Activated CD4-positive, alpha-beta T cell treated with anti-CD3 and anti-CD28 coated beads, Interleukin-10, Interleukin-2, amounts not matched to agents 100 ng/mL and 50 ng/mL, durations not matched to agents 16 hours and 8 hours (primary cell): ENCODE data around the gene DNAJB8.

Experiments
- DNase-seq: peaks from one replicate; pipeline ENCODE4 v3.0.0-alpha.2; 2020

The DNAJB8 gene

GRCh38 chr3:128493570-128494366 lies 27.1 kb upstream of the DNAJB8 start:
- no peak for DNase-seq

DNA sequence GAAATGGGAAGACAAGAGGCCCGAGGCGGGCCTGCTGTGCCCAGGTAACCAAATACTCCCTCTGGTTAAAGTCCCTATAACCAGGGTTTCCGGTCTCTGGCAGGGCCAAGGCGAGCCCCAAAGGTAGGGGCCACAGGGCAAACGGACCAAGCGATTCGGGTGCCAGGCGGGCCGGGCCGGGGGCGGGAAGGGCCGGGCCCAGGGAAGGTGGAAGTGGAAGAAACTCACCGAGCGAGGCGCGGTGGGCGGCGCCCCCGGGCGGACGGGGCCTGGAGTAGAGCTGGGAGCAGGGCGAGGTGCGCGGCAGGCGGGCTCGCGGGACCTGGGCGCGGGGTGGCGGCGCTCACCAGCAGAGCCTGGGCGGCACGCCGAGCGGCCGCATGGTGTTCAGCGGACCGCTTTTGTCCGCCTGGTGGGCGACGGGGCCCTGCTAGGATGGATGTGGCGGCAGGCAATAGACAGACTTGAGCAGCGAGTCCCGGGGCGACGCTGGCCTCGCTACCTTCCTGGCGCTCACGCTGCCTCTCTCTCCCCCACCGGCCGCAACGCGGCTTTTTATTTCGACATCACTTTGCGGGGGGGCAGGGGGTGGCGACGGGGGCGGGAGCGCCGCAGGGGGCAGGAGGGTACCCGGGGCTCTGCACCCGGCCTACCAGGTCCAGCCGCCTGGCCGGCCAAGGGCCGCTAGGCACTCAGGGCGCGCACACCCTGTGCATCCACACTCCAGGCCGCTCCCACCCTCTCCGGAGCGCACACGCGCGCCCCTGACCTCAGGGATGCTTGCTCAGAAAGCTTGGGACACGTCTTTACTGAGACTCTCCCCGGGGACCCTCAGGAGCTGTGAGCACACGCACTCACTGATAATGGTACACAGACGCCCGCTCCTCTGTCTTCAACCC lies 26.2 kb upstream of the DNAJB8 start, which contains the start of gene GATA2:
TSS of gene GATA2 (minus strand) at position 531 of the 899 bp plus-strand sequence. CDS start 6,170 bp downstream, outside the sequence.
- peak; percentile 26 for DNase-seq

DNA sequence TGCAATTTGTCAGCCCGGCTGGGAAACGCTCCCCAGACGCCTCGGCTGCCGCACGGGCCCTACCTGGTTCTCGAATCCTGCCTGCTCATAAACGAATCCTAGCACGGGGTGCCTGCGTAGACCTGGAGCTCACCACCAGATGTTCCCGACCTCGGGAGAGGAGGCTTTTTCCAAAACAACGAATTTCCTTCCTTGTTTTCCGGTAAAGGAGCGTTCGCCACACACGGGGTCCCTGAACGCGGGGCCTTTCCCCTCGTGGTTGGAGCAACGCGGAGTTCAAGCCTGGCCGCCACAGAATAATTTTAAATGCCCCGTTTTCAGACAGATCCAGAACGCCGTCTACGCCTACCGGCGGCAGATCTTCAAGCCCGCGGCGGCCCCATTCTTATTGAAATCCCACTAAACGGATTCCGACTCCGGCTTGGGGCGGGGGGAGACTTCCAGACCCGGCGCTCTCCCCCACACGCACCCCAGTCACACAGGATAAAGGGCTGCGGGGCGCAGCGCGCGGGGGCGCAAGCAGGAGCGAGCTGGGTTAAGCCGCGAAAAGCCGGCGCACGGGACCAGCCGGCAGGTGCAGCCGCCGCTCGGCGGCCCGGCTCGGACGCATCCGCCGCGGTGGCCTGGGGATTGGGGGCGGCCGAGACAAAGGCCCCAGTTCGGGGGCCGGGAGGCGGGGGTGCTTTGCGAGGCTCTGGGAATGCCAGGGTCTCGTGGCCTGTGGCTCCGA lies 25.4 kb upstream of the DNAJB8 start:
- no peak for DNase-seq

DNA sequence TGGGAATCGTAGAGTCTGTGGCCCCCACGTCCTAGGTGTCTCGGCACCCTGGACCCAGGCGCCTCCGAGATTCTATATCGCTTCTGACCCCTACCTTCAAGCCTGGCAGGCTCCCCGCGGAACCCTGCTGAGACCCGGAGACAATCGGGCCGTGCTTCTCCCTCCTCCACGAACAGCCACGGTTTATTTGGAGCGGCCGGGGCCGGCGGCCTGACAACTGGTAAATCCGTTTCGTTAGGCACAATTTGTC lies 24.9 kb upstream of the DNAJB8 start:
- DNase-seq, result no peak

GRCh38 chr3:128490915-128491690 lies 24.4 kb upstream of the DNAJB8 start:
- DNase-seq, result no peak

GRCh38 chr3:128490650-128490914 lies 23.9 kb upstream of the DNAJB8 start:
- DNase-seq, result no peak

GRCh38 chr3:128489927-128490649 lies 23.4 kb upstream of the DNAJB8 start:
- no peak for DNase-seq

- no peak for DNase-seq
Observed at GRCh38 chr3:128489674-128489926, 22.9 kb upstream of the DNAJB8 start.

GRCh38 chr3:128488991-128489673 lies 22.4 kb upstream of the DNAJB8 start:
- DNase-seq, result no peak

- no peak for DNase-seq
Observed at GRCh38 chr3:128488636-128488990, 21.9 kb upstream of the DNAJB8 start.

DNA sequence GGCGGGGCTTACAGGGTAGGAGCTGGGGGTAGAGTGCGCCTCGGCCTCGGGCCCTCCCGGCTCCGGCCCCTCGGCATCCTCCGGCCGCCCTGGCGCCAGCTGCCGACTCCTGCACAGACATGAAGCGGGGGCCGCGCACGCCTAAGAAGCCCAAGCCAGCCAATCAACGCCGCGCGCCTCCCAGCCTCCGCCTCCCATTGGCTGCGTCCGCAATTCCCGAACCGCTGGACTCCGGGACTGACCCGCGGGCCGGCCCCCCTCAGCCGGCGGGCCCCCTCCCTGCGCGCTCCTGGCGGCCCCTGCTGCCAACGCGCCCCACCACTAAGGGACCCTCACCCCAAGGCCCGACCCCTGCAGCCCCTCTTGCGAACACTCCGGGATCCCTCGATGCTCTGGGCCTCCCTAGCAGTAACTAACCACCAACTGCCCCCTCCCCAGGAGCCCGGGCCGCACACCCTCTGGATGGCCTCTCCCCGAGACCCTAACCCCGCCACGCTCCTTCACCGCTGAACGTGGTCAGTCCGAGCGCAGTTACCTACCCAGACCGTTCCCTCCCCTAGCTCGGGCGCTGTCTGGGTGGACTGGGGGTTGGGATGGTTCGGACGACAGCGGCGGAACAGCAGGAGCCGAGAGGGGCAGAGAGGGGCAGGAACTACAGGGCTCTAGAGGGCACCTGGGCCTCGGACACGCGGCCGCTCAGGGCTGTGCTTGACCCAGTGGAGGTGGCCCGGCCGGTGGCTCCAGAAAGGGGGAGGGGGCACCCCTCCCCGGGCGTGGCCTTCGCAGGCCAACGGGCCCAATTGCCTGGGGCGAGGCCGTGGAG lies 21.3 kb upstream of the DNAJB8 start:
- DNase-seq, result peak; percentile 37

DNA sequence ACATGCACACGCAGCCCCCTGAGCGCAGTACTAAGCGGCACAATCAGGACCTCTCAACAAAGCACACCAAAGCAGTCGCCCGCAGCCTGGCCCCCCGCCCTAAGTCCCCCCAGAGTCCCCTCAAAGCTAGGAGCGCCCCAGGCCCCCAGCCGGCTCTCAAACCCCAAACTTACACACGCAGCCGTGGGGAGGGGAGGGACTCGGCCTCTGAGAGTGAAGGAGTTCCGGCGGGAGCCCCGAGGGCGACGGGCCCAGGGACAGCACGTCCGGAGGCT lies 20.8 kb upstream of the DNAJB8 start:
- DNase-seq, result no peak

GRCh38 chr3:128486681-128487537 lies 20.2 kb upstream of the DNAJB8 start:
- peak; percentile 26 for DNase-seq

- no peak for DNase-seq
Observed at GRCh38 chr3:128486205-128486628, 19.5 kb upstream of the DNAJB8 start.

DNA sequence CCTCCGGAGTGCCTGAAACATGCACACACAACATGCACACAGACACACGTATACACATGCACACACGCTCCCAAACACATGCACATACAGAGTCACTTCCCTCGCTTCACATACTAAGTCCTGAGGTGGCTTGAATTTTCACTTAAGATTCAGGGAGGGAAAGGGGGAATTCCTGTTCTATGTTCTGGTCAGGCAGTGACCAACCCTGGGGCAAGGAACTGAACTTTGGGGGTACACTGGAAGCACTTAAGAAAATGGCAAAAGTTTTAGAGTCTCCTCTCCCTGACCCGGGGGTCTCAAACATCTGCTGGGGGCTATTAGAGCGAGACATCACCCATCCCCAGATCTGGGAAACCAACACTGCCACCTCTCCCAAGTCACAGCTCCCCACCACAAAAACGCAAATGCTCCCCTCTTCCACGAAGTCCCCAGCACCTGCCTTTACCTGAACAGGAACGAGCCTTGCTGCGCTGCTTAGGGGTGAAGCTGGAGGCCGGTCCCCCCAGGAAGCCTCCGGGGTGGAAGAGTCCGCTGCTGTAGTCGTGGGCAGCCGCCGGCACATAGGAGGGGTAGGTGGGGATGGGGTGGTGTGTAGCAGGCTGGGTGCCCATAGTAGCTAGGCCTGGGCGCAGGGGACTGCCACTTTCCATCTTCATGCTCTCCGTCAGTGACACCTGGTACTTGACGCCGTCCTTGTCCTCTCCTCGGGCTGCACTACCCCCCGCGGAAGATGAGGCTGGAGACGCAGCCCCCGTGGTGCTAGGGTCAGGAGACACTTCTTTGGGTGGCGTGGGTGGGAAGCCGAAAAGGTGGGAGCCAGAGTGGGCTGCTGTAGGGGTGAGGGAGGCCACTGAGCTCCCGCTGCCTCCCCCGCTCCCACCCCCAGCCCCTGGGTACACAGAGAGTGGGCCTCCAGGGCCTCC lies 18.9 kb upstream of the DNAJB8 start:
- DNase-seq, result no peak

GRCh38 chr3:128484404-128485281 lies 18.0 kb upstream of the DNAJB8 start:
- no peak for DNase-seq

DNA sequence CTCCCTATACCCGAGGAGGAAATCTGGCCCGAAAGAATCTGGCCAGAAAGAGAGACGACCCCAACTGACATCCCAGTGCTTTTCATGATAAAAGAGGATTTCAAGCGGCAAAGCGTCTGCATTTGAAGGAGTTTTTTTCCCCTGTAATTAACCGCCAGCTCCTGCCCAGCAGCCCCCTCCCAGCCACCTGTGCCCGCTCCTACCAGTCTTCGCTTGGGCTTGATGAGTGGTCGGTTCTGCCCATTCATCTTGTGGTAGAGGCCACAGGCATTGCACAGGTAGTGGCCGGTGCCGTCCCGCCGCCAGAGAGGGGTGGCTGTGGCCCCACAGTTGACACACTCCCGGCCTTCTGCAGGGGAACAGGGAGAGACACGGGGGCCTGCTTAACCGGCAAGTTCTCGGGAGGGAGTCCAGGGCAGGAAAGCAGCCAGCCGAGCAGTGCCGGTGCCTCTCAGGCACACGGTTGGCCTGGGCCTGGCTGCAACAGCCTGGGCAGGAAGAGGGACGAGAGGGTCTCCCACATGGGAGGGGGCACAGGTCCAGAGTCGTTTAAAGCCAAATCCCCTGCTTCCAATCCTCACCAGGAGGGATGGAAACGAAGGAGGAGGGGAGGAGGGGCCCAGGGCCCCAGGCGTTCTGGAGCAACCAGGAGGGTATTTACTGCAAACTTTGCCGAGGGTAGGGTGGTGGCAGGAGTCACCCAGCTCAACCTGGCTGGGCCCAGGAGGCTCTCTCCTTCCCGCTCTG lies 17.1 kb upstream of the DNAJB8 start:
- DNase-seq, result no peak
